Type B pancreatic cell (in vitro differentiated cells): Measurements from ENCODE around the gene CHRNA5. TPM values are rescaled to one million over a fixed set of nuclear protein-coding genes. Genes with fewer than 3 reads are reported as not detected.

ENCODE experiments used
- DNase-seq: peaks from one replicate; pipeline ENCODE4 v3.0.0; 2021; ENCODE audit warnings: mixed read lengths; ENCODE audit not compliant: unreplicated experiment; ENCODE audit errors: extremely low spot score
- H3K27ac Mint-ChIP-seq: 2 replicates; pipeline ENCODE4 v1.8.0; 2021; ENCODE audit warnings: mild to moderate bottlenecking, mixed read lengths
- H3K27me3 Mint-ChIP-seq: 2 replicates; pipeline ENCODE4 v1.8.0; 2021; ENCODE audit warnings: mixed read lengths
- H3K36me3 Mint-ChIP-seq: 2 replicates; pipeline ENCODE4 v1.8.0; 2021; ENCODE audit warnings: mixed read lengths
- H3K4me1 Mint-ChIP-seq: one replicate; pipeline ENCODE4 v1.8.0; 2021; ENCODE audit warnings: mixed read lengths; ENCODE audit not compliant: unreplicated experiment
- H3K4me3 Mint-ChIP-seq: 2 replicates; pipeline ENCODE4 v1.8.0; 2021; ENCODE audit warnings: mild to moderate bottlenecking, mixed read lengths
- H3K9me3 Mint-ChIP-seq: 2 replicates; pipeline ENCODE4 v1.8.0; 2021; ENCODE audit warnings: mixed read lengths
- CTCF ChIP-seq: fragments of 200-600 bp; sonication (generic); conservative IDR thresholded peaks from 2 replicates; pipeline ENCODE4 v1.5.0; 2021; ENCODE audit warnings: antibody characterized with exemption, mild to moderate bottlenecking
- total RNA-seq: library from RNA; stranded (reverse); gene quantifications from 2 replicates; pipeline ENCODE4 v1.2.1, GENCODE V29; 2021; ENCODE audit warnings: low replicate concordance

The CHRNA5 gene
- total RNA-seq, 1 donor from 2014 or later = 11.5 TPM

GRCh38 chr15:78614021-78614420, 48.7 kb downstream of the CHRNA5 start:
- Mint-ChIP-seq H3K9me3 (no peaks in the 10 kb centered on the region), H3K27ac (no peak overlapping the region), H3K4me1 (peaks cover 7% of the 10 kb centered on the region), H3K27me3 (peaks cover 17% of the 10 kb centered on the region), H3K36me3 (peaks cover 4% of the 10 kb centered on the region), H3K4me3 (no peak overlapping the region)
- no peak for TF ChIP-seq CTCF
- no peak for DNase-seq

GRCh38 chr15:78615151-78615589, 49.9 kb downstream of the CHRNA5 start:
- Mint-ChIP-seq H3K27ac (no peak overlapping the region), H3K4me1 (peaks cover 13% of the 10 kb centered on the region), H3K36me3 (peaks cover 4% of the 10 kb centered on the region), H3K27me3 (peaks cover 26% of the 10 kb centered on the region), H3K9me3 (no peaks in the 10 kb centered on the region), H3K4me3 (no peak overlapping the region)
- no peak for TF ChIP-seq CTCF
- no peak for DNase-seq

- DNase-seq = no peak
- peaks cover 13% of the 10 kb centered on the region for H3K4me1 Mint-ChIP-seq
Measured at GRCh38 chr15:78616506-78616905, 51.2 kb downstream of the CHRNA5 start.

GRCh38 chr15:78617076-78617475, 51.8 kb downstream of the CHRNA5 start:
- Mint-ChIP-seq H3K9me3 (no peaks in the 10 kb centered on the region), H3K36me3 (peaks cover 4% of the 10 kb centered on the region), H3K27ac (no peak overlapping the region), H3K4me3 (no peak overlapping the region), H3K27me3 (peaks cover 37% of the 10 kb centered on the region), H3K4me1 (peaks cover 13% of the 10 kb centered on the region)
- no peak for TF ChIP-seq CTCF
- DNase-seq = no peak

More at GRCh38 chr15:78616506-78616905, 51.2 kb downstream of the CHRNA5 start:
- no peak for TF ChIP-seq CTCF
- no peak overlapping the region for H3K27ac Mint-ChIP-seq
- H3K4me3 Mint-ChIP-seq = no peak overlapping the region
- peaks cover 31% of the 10 kb centered on the region for H3K27me3 Mint-ChIP-seq
- H3K9me3 Mint-ChIP-seq = no peaks in the 10 kb centered on the region
- H3K36me3 Mint-ChIP-seq = peaks cover 4% of the 10 kb centered on the region

- TF ChIP-seq CTCF = no peak
- peaks cover 13% of the 10 kb centered on the region for H3K4me1 Mint-ChIP-seq
- H3K36me3 Mint-ChIP-seq = peaks cover 4% of the 10 kb centered on the region
- no peak overlapping the region for H3K27ac Mint-ChIP-seq
- no peak for DNase-seq
- H3K9me3 Mint-ChIP-seq = no peaks in the 10 kb centered on the region
- peaks cover 41% of the 10 kb centered on the region for H3K27me3 Mint-ChIP-seq
- no peak overlapping the region for H3K4me3 Mint-ChIP-seq
Measured at GRCh38 chr15:78617516-78617915, 52.2 kb downstream of the CHRNA5 start.

GRCh38 chr15:78618064-78618463, 52.7 kb downstream of the CHRNA5 start:
- Mint-ChIP-seq H3K9me3 (no peaks in the 10 kb centered on the region), H3K27me3 (peaks cover 47% of the 10 kb centered on the region), H3K36me3 (peaks cover 4% of the 10 kb centered on the region), H3K27ac (peak overlapping the region; percentile 85), H3K4me1 (peaks cover 13% of the 10 kb centered on the region), H3K4me3 (no peak overlapping the region)
- no peak for TF ChIP-seq CTCF
- DNase-seq = no peak
